Putamen (tissue), 1 donor: ENCODE results near the gene VPS18.

Source experiments
- DNase-seq: peaks from one replicate; pipeline ENCODE4 v3.0.0-alpha.2; 2016; ENCODE audit warnings: low spot score

The VPS18 gene

GRCh38 chr15:40869686-40870085 is 24.6 kb upstream of the VPS18 start:
- no peak for DNase-seq

GRCh38 chr15:40870716-40871115 is 23.5 kb upstream of the VPS18 start:
- no peak for DNase-seq

- DNase-seq: no peak
Measured at GRCh38 chr15:40871749-40872617, 22.3 kb upstream of the VPS18 start.

GRCh38 chr15:40872791-40873693 is 21.2 kb upstream of the VPS18 start:
- DNase-seq: no peak

GRCh38 chr15:40873694-40874561 is 20.3 kb upstream of the VPS18 start, which contains the start of gene RHOV:
TSS of gene RHOV (minus strand) at chr15:40874234. CDS start at chr15:40874139, 95 bp downstream.
- no peak for DNase-seq

- DNase-seq: no peak
Measured at GRCh38 chr15:40875991-40876730, 18.1 kb upstream of the VPS18 start.

GRCh38 chr15:40877694-40878093 is 16.6 kb upstream of the VPS18 start:
- DNase-seq: no peak

GRCh38 chr15:40878785-40879184 is 15.5 kb upstream of the VPS18 start:
- DNase-seq: no peak

GRCh38 chr15:40879609-40880008 is 14.6 kb upstream of the VPS18 start:
- DNase-seq: no peak

- DNase-seq: no peak
Measured at GRCh38 chr15:40881351-40881750, 12.9 kb upstream of the VPS18 start.

GRCh38 chr15:40886586-40886985 is 7.7 kb upstream of the VPS18 start:
- no peak for DNase-seq

GRCh38 chr15:40889112-40889511 is 5.1 kb upstream of the VPS18 start:
- no peak for DNase-seq

GRCh38 chr15:40891138-40891537 is 3.1 kb upstream of the VPS18 start:
- no peak for DNase-seq

- DNase-seq: no peak
Measured at GRCh38 chr15:40891810-40892446, 2.3 kb upstream of the VPS18 start.

GRCh38 chr15:40892447-40893012 is 1.7 kb upstream of the VPS18 start:
- DNase-seq: no peak

GRCh38 chr15:40893019-40893670 is 1.1 kb upstream of the VPS18 start:
- no peak for DNase-seq

- DNase-seq: no peak
Measured at GRCh38 chr15:40894681-40895448, 615 bp downstream of the VPS18 start.

GRCh38 chr15:40899536-40900207 is 5.4 kb downstream of the VPS18 start:
- no peak for DNase-seq
